ENCODE data around the gene FAM184B.
"Not testable (repeated sequence)": the region's sequence is repeated elsewhere in the genome, so short reads cannot be mapped to it uniquely, and the experiment has no call there.

Gene FAM184B

DNA sequence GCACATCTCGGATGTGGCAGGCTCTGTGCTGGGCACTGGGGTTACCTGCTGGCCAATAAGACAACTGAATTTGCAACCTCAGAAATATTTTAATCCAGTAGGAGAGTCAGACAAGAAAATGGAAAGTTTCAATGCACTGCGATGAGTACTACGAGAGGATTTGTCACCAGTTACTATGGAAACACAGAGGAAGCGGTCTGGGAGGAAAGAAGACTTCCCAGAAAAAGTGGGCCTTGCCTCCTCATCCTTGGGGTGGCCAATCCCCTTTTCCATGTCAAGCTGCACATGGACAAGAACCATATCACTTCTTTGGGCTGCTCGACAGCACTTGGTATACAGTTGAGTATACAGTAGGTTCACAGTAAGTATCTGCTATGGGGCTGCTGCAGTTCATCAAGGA is 67.6 kb downstream of the FAM184B start:
- Histone ChIP-seq H3K9me3 (replicated peaks; ENCODE audit: insufficient read depth, low read length) (no peaks in the 10 kb centered on the region), H3K4me3 (ENCODE audit: low read length) (no peak overlapping the region), H3K79me2 (ENCODE audit: low read length) (no peaks in the 10 kb centered on the region), H3K4me2 (ENCODE audit: low read depth, low read length) (no peak overlapping the region), H3K27me3 (replicated peaks; ENCODE audit: insufficient read depth, low read length) (no peaks in the 10 kb centered on the region), H3K36me3 (replicated peaks; ENCODE audit: insufficient read depth, low read length) (no peaks in the 10 kb centered on the region), H3K9ac (ENCODE audit: low read length) (no peak overlapping the region), H3K9me2 (replicated peaks; ENCODE audit: insufficient read depth, low read length) (no peaks in the 10 kb centered on the region), H4K20me1 (ENCODE audit: insufficient read depth, low read length) (no peaks in the 10 kb centered on the region), H3K27ac (ENCODE audit: low read length) (no peak overlapping the region), H2AFZ (ENCODE audit: low read length) (no peak overlapping the region), H3K4me1 (ENCODE audit: low read length) (no peaks in the 10 kb centered on the region), H3F3A (ENCODE audit: insufficient read depth, low read length) (no peaks in the 10 kb centered on the region)
- no peak for DNase-seq
- TF ChIP-seq EZH2phosphoT487 (IDR thresholded peaks at IDR 0.05; ENCODE audit: low read length) (no peak), EZH2 (optimal IDR thresholded peaks at IDR 0.05; ENCODE audit: low read depth, low read length) (no peak)
- TF ChIP-seq, protein P1, sequence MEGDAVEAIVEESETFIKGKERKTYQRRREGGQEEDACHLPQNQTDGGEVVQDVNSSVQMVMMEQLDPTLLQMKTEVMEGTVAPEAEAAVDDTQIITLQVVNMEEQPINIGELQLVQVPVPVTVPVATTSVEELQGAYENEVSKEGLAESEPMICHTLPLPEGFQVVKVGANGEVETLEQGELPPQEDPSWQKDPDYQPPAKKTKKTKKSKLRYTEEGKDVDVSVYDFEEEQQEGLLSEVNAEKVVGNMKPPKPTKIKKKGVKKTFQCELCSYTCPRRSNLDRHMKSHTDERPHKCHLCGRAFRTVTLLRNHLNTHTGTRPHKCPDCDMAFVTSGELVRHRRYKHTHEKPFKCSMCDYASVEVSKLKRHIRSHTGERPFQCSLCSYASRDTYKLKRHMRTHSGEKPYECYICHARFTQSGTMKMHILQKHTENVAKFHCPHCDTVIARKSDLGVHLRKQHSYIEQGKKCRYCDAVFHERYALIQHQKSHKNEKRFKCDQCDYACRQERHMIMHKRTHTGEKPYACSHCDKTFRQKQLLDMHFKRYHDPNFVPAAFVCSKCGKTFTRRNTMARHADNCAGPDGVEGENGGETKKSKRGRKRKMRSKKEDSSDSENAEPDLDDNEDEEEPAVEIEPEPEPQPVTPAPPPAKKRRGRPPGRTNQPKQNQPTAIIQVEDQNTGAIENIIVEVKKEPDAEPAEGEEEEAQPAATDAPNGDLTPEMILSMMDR (IDR thresholded peaks at IDR 0.05; ENCODE audit: low read length), result no peak

DNA sequence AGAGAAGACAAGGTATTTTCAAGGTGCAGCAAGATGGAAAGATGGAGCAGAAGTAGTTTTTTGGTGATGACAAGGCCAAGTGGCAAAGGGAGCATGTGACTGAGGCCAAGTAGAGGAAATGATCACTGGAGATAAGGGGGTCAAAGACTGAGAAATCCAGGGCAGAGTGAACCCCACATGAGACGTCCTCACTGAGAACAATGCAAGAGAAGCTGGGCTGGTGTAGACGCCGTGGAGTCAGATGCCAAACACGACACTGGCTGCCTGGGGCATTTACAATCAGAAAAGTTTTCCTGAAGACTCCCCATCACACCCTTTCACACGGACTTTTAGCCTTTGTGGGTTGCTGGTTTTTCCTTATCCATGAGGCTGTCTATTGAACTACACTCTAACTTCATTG is 69.3 kb downstream of the FAM184B start:
- Histone ChIP-seq H3K79me2 (ENCODE audit: low read length) (no peaks in the 10 kb centered on the region), H3K4me2 (ENCODE audit: low read depth, low read length) (no peak overlapping the region), H3K9me3 (replicated peaks; ENCODE audit: insufficient read depth, low read length) (no peaks in the 10 kb centered on the region), H3K9me2 (replicated peaks; ENCODE audit: insufficient read depth, low read length) (no peaks in the 10 kb centered on the region), H3K4me3 (ENCODE audit: low read length) (no peak overlapping the region), H4K20me1 (ENCODE audit: insufficient read depth, low read length) (no peaks in the 10 kb centered on the region), H3K36me3 (replicated peaks; ENCODE audit: insufficient read depth, low read length) (no peaks in the 10 kb centered on the region), H3K27ac (ENCODE audit: low read length) (no peak overlapping the region), H3K4me1 (ENCODE audit: low read length) (no peaks in the 10 kb centered on the region), H3K27me3 (replicated peaks; ENCODE audit: insufficient read depth, low read length) (no peaks in the 10 kb centered on the region), H2AFZ (ENCODE audit: low read length) (no peak overlapping the region), H3F3A (ENCODE audit: insufficient read depth, low read length) (no peaks in the 10 kb centered on the region), H3K9ac (ENCODE audit: low read length) (no peak overlapping the region)
- TF ChIP-seq, protein P1 (IDR thresholded peaks at IDR 0.05; ENCODE audit: low read length), result no peak
- DNase-seq, result no peak

DNA sequence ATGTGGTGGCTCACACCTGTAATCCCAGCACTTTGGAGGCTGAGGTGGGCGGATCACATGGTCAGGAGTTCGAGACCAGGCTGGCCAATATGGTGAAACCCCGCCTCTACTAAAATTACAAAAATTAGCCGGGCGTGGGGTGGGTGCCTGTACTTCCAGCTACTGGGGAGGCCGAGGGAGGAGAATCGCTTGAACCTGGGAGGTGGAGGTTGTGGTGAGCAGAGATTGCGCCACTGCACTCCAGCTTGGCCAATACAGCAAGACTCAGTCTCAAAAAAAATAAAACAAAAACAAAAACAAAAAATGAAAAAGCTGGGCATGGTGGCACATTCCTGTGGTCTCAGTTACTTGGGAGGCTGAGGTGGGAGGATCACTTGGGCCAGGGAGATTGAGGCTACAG is 70.2 kb downstream of the FAM184B start:
- not testable (repeated sequence) for H3K36me3 ChIP-seq (replicated peaks; ENCODE audit: insufficient read depth, low read length); H3K9ac ChIP-seq (ENCODE audit: low read length); H3K4me1 ChIP-seq (ENCODE audit: low read length); H3F3A ChIP-seq (ENCODE audit: insufficient read depth, low read length); H3K27ac ChIP-seq (ENCODE audit: low read length); H3K4me2 ChIP-seq (ENCODE audit: low read depth, low read length); H4K20me1 ChIP-seq (ENCODE audit: insufficient read depth, low read length); DNase-seq; H2AFZ ChIP-seq (ENCODE audit: low read length); H3K4me3 ChIP-seq (ENCODE audit: low read length); H3K9me2 ChIP-seq (replicated peaks; ENCODE audit: insufficient read depth, low read length); H3K27me3 ChIP-seq (replicated peaks; ENCODE audit: insufficient read depth, low read length); H3K79me2 ChIP-seq (ENCODE audit: low read length); H3K9me3 ChIP-seq (replicated peaks; ENCODE audit: insufficient read depth, low read length)

DNA sequence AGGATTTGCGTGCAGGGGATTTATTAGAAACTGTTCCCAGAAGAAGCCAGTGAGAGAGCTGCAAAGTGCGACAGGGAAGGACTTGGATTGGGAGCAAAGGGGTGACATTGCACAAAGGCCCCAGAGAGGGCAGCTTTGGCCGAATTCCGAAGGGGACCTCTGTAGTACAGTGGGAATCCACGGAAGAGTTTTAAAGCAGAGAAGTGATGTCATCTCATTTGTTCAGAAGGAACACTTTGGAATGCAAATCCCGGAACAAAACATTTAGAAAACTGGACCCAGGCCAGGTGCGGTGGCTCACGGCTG is 71.7 kb downstream of the FAM184B start:
- Histone ChIP-seq H3K4me1 (ENCODE audit: low read length) (no peaks in the 10 kb centered on the region), H3K27me3 (replicated peaks; ENCODE audit: insufficient read depth, low read length) (no peaks in the 10 kb centered on the region), H2AFZ (ENCODE audit: low read length) (no peak overlapping the region), H3K4me2 (ENCODE audit: low read depth, low read length) (no peak overlapping the region), H4K20me1 (ENCODE audit: insufficient read depth, low read length) (no peaks in the 10 kb centered on the region), H3K36me3 (replicated peaks; ENCODE audit: insufficient read depth, low read length) (no peaks in the 10 kb centered on the region), H3K4me3 (ENCODE audit: low read length) (no peak overlapping the region), H3K9ac (ENCODE audit: low read length) (no peak overlapping the region), H3K9me2 (replicated peaks; ENCODE audit: insufficient read depth, low read length) (no peaks in the 10 kb centered on the region), H3K79me2 (ENCODE audit: low read length) (no peaks in the 10 kb centered on the region), H3F3A (ENCODE audit: insufficient read depth, low read length) (no peaks in the 10 kb centered on the region), H3K27ac (ENCODE audit: low read length) (no peak overlapping the region), H3K9me3 (replicated peaks; ENCODE audit: insufficient read depth, low read length) (no peaks in the 10 kb centered on the region)
- TF ChIP-seq, protein P1 (IDR thresholded peaks at IDR 0.05; ENCODE audit: low read length), result no peak
- TF ChIP-seq EZH2phosphoT487 (IDR thresholded peaks at IDR 0.05; ENCODE audit: low read length), result no peak
- no peak for TF ChIP-seq EZH2 (optimal IDR thresholded peaks at IDR 0.05; ENCODE audit: low read depth, low read length)
- no peak for DNase-seq
